Measurements from ENCODE around the gene PDE4B.

PDE4B gene

DNA sequence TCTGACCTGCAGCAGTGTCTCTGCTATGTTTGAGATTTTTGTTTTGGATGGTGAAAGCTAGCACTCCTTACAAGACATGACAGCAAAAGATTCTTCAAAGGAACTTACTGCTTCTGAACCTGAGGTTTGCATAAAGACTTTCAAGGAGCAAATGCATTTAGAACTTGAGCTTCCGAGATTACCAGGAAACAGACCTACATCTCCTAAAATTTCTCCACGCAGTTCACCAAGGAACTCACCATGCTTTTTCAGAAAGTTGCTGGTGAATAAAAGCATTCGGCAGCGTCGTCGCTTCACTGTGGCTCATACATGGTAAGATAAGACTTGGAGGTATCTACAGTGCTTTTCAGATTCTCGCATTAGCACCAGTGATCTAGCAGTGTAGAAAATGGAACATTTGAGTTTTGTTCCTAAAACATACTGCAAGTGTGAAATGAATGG lies 200.2 kb downstream of the PDE4B start:
- H3K9me3 ChIP-seq (ENCODE audit: insufficient read depth, low read length) = no peaks in the 10 kb centered on the region
- no peaks in the 10 kb centered on the region for H3K27me3 ChIP-seq (ENCODE audit: low read depth, low read length)
- H3K4me2 ChIP-seq (ENCODE audit: low read length) = no peak overlapping the region
- H2AFZ ChIP-seq (ENCODE audit: low read depth, low read length) = no peak overlapping the region
- H3K79me2 ChIP-seq (ENCODE audit: low read length) = no peaks in the 10 kb centered on the region
- H3K36me3 ChIP-seq (replicated peaks; ENCODE audit: low read depth, low read length) = no peaks in the 10 kb centered on the region
- no peak overlapping the region for H3K27ac ChIP-seq (ENCODE audit: low read length)
- H3K4me1 ChIP-seq (ENCODE audit: low read length) = no peaks in the 10 kb centered on the region
- H3K4me3 ChIP-seq (ENCODE audit: low read length) = no peak overlapping the region
- H4K20me1 ChIP-seq (ENCODE audit: insufficient read depth, low read length) = no peaks in the 10 kb centered on the region
- TF ChIP-seq EZH2phosphoT487 (IDR thresholded peaks at IDR 0.05; ENCODE audit: low read depth) = no peak
- TF ChIP-seq, protein P1, sequence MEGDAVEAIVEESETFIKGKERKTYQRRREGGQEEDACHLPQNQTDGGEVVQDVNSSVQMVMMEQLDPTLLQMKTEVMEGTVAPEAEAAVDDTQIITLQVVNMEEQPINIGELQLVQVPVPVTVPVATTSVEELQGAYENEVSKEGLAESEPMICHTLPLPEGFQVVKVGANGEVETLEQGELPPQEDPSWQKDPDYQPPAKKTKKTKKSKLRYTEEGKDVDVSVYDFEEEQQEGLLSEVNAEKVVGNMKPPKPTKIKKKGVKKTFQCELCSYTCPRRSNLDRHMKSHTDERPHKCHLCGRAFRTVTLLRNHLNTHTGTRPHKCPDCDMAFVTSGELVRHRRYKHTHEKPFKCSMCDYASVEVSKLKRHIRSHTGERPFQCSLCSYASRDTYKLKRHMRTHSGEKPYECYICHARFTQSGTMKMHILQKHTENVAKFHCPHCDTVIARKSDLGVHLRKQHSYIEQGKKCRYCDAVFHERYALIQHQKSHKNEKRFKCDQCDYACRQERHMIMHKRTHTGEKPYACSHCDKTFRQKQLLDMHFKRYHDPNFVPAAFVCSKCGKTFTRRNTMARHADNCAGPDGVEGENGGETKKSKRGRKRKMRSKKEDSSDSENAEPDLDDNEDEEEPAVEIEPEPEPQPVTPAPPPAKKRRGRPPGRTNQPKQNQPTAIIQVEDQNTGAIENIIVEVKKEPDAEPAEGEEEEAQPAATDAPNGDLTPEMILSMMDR (IDR thresholded peaks at IDR 0.05; ENCODE audit: low read depth, low read length) = no peak
- H3K9ac ChIP-seq (ENCODE audit: low read length) = no peak overlapping the region

DNA sequence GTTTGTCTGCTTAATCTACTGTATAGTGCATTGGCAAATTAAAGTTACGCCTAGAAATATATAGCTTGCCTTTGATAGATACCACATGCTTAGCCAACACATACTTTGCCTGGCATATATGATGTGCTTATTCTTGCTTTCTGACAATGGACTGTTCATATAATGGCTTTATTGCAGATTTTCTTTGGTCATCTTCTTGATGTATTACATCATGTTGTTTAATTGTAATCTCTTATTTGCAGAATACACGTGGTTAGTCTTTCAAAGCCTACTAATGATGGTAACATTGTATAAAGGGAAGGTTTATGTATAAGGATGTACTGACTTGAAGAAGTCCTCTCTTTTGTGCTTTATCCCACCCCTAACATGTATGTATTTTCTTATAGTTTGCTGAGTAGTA lies 201.5 kb downstream of the PDE4B start:
- Histone ChIP-seq H3K4me1 (ENCODE audit: low read length) (no peaks in the 10 kb centered on the region), H3K27ac (ENCODE audit: low read length) (no peak overlapping the region), H2AFZ (ENCODE audit: low read depth, low read length) (no peak overlapping the region), H3K36me3 (replicated peaks; ENCODE audit: low read depth, low read length) (no peaks in the 10 kb centered on the region), H3K4me3 (ENCODE audit: low read length) (no peak overlapping the region), H3K79me2 (ENCODE audit: low read length) (no peaks in the 10 kb centered on the region), H4K20me1 (ENCODE audit: insufficient read depth, low read length) (no peaks in the 10 kb centered on the region), H3K9me3 (ENCODE audit: insufficient read depth, low read length) (no peaks in the 10 kb centered on the region), H3K27me3 (ENCODE audit: low read depth, low read length) (no peaks in the 10 kb centered on the region), H3K4me2 (ENCODE audit: low read length) (no peak overlapping the region), H3K9ac (ENCODE audit: low read length) (no peak overlapping the region)
- TF ChIP-seq, protein P1 (IDR thresholded peaks at IDR 0.05; ENCODE audit: low read depth, low read length) = no peak
- no peak for TF ChIP-seq EZH2phosphoT487 (IDR thresholded peaks at IDR 0.05; ENCODE audit: low read depth)

DNA sequence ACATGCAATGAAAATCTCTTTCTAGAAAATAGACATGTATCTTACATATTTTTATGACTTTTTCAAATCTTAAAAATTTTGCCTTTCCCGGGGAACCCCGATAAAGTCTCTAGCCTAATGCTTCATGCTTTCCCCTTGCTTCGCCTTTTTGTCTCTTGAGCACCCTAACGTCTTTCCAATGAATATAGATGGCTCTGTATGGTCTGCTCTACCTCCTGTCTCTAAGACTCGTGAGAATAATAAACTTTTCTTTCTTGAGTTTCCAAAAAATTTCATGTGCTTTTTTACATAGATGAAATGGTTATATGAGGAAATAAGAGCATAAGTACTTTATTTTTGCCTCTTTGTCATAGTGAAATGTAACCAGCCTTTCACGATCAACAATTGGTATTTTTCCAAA lies 202.6 kb downstream of the PDE4B start:
- H3K36me3 ChIP-seq (replicated peaks; ENCODE audit: low read depth, low read length) = no peaks in the 10 kb centered on the region
- no peaks in the 10 kb centered on the region for H3K79me2 ChIP-seq (ENCODE audit: low read length)
- H3K4me3 ChIP-seq (ENCODE audit: low read length) = no peak overlapping the region
- no peaks in the 10 kb centered on the region for H4K20me1 ChIP-seq (ENCODE audit: insufficient read depth, low read length)
- no peaks in the 10 kb centered on the region for H3K9me3 ChIP-seq (ENCODE audit: insufficient read depth, low read length)
- H3K9ac ChIP-seq (ENCODE audit: low read length) = no peak overlapping the region
- no peak overlapping the region for H3K27ac ChIP-seq (ENCODE audit: low read length)
- H2AFZ ChIP-seq (ENCODE audit: low read depth, low read length) = no peak overlapping the region
- H3K4me1 ChIP-seq (ENCODE audit: low read length) = no peaks in the 10 kb centered on the region
- no peak for TF ChIP-seq EZH2phosphoT487 (IDR thresholded peaks at IDR 0.05; ENCODE audit: low read depth)
- TF ChIP-seq, protein P1 (IDR thresholded peaks at IDR 0.05; ENCODE audit: low read depth, low read length) = no peak
- H3K27me3 ChIP-seq (ENCODE audit: low read depth, low read length) = no peaks in the 10 kb centered on the region
- no peak overlapping the region for H3K4me2 ChIP-seq (ENCODE audit: low read length)

DNA sequence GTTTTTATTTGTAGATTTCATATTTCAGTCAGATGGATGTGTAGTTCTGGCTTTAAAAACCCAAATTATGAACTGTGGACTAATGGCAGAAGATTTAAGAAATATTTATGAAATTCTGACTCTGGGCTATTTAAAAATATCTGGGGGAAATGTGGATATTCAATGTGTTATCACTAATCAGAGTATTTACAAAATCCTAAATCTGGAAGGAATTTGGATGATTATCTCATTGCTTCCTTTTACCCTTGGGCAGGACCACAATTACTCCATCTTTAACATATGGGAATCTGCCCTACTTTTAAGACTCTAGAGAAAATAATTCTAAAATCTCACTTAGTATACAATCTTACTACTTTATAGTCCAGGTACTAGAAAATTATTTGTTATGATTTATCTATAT lies 203.2 kb downstream of the PDE4B start:
- no peaks in the 10 kb centered on the region for H4K20me1 ChIP-seq (ENCODE audit: insufficient read depth, low read length)
- TF ChIP-seq, protein P1 (IDR thresholded peaks at IDR 0.05; ENCODE audit: low read depth, low read length) = no peak
- TF ChIP-seq EZH2phosphoT487 (IDR thresholded peaks at IDR 0.05; ENCODE audit: low read depth) = no peak
- H3K4me2 ChIP-seq (ENCODE audit: low read length) = no peak overlapping the region
- no peaks in the 10 kb centered on the region for H3K79me2 ChIP-seq (ENCODE audit: low read length)
- no peaks in the 10 kb centered on the region for H3K27me3 ChIP-seq (ENCODE audit: low read depth, low read length)
- H3K4me3 ChIP-seq (ENCODE audit: low read length) = no peak overlapping the region
- no peak overlapping the region for H2AFZ ChIP-seq (ENCODE audit: low read depth, low read length)
- H3K9ac ChIP-seq (ENCODE audit: low read length) = no peak overlapping the region
- H3K9me3 ChIP-seq (ENCODE audit: insufficient read depth, low read length) = no peaks in the 10 kb centered on the region
- H3K36me3 ChIP-seq (replicated peaks; ENCODE audit: low read depth, low read length) = no peaks in the 10 kb centered on the region
- no peaks in the 10 kb centered on the region for H3K4me1 ChIP-seq (ENCODE audit: low read length)
- no peak overlapping the region for H3K27ac ChIP-seq (ENCODE audit: low read length)
